ENCODE results near the gene MAPKAPK2.
"Not testable (repeated sequence)": the region's sequence is repeated elsewhere in the genome, so short reads cannot be mapped to it uniquely, and the experiment has no call there.

MAPKAPK2 gene

DNA sequence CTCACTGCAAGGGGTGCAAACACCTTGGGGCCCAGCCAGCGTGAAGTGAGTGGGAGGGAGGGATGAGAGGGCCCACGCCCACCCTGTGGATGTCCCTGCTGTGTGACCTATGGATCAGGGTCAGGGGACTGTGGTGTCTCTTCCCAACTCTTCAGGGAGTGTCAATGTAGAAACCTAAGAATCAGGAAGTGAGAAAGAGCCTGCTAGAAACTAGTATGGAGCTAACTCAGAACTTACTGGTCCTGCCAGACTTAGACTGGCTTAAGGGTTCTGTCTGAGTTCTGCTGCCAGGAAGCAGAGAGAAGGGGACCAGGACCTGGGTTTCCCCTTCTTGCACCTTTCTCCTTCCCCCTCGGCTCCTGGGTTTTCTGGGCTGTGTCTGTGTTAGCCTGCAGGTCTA, 89.4 kb downstream of the MAPKAPK2 start:
- DNase-seq (ENCODE audit: low read depth, low spot score): no peak

DNA sequence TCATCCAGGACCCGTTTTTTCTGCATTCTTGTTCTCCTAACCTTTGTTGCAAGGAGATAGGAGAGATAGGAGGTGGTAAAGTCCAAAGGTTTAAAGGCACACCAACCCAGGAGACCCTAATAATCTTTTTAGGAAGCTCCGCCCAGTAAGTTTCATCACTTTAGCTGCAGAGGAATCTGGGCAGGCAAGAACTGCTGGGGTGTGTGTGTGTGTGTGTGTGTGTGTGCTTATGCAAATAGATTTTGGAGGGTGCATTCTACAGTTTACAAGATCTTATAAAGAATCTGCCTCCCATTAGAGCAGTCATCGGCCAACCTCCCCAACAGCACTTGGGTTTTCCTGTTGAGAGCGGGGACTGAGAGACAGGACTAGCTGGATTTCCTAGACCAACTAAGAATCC, 91.5 kb downstream of the MAPKAPK2 start:
- DNase-seq (ENCODE audit: low read depth, low spot score): no peak

DNA sequence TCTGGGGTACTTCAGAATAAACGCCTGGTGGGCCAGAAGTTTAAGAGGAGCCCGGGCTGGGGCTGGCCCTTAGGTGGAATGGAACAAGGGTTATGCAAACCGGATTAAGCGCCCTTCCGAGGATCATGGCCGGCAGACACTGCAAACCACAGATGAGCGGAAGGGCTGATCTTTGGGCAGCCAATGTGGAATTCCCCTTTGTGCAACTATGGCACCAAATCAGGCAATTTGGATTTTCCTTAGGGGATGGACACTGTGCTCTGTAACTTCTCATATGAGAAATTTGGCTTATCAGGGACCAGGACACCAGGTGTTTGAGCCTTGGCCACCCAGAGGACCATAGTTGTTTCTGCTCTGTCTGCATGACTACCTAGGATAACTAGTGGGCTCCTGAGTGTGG, 93.3 kb downstream of the MAPKAPK2 start:
- no peak for DNase-seq (ENCODE audit: low read depth, low spot score)

DNA sequence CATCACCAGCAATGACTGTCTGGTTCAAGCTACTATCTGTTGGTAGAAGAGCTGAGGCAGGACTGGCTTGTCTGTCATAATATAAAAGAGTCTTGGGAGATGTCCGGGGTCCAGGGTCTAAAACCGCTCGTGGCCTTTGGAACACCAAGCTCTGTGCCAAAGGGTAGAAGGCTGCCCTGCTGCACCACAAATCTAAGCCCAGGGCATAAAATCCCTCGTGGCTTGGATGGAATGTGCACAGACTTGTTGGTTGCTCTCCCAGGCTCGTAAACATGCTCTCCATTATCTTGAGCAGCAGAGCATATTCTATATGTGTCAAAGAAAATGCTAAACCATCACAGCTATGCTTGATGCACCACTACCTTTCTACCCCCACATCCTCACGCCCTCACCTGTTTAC, 94.2 kb downstream of the MAPKAPK2 start:
- DNase-seq (ENCODE audit: low read depth, low spot score): not testable (repeated sequence)

GRCh38 chr1:206779638-206780037, 94.9 kb downstream of the MAPKAPK2 start:
- no peak for DNase-seq (ENCODE audit: low read depth, low spot score)

- no peak for DNase-seq (ENCODE audit: low read depth, low spot score)
Measured at GRCh38 chr1:206782448-206782847, 97.7 kb downstream of the MAPKAPK2 start.

DNA sequence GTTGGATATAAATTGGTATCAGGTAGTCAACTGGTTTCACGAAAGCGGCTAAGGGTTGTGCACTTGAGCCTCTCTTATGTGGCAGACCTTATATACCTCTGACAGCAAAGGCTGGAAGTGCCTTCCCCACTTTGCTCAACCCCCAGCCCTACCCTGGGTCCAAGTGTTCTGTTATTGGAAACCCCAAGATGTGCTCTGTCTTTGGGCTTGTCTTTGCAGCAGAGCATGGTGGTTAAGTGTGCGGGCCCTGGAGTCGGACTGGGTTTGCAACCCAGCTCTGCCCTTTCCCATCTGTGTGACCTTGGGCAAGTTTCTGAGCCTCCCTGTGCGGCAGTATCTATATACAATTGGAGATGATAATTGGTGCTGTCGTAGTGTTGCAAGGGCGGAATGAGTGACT, 98.8 kb downstream of the MAPKAPK2 start:
- no peak for DNase-seq (ENCODE audit: low read depth, low spot score)
